ENCODE data around the gene BMI1.
"Not testable (repeated sequence)": the region's sequence is repeated elsewhere in the genome, so short reads cannot be mapped to it uniquely, and the experiment has no call there.

BMI1 gene

GRCh38 chr10:22339761-22340328 lies 18.9 kb downstream of the BMI1 start:
- DNase-seq (ENCODE audit: low read depth in 2 of 2): no peak

GRCh38 chr10:22340329-22341189 lies 19.7 kb downstream of the BMI1 start:
- DNase-seq (ENCODE audit: low read depth in 2 of 2): peak in 1 of 2 donors; percentile 38

GRCh38 chr10:22341190-22341925 lies 20.5 kb downstream of the BMI1 start:
- DNase-seq (ENCODE audit: low read depth in 2 of 2): no peak

- DNase-seq (ENCODE audit: low read depth in 2 of 2): no peak
Measured at GRCh38 chr10:22341926-22342196, 21.0 kb downstream of the BMI1 start.

GRCh38 chr10:22342421-22342820 lies 21.5 kb downstream of the BMI1 start:
- no peak for DNase-seq (ENCODE audit: low read depth in 2 of 2)

GRCh38 chr10:22343731-22344130 lies 22.8 kb downstream of the BMI1 start:
- no peak for DNase-seq (ENCODE audit: low read depth in 2 of 2)

GRCh38 chr10:22344249-22344648 lies 23.4 kb downstream of the BMI1 start:
- DNase-seq (ENCODE audit: low read depth in 2 of 2): no peak

GRCh38 chr10:22344781-22345300 lies 23.9 kb downstream of the BMI1 start:
- no peak for DNase-seq (ENCODE audit: low read depth in 2 of 2)

GRCh38 chr10:22345301-22346095 lies 24.6 kb downstream of the BMI1 start, which contains the start of gene SPAG6:
Gene SPAG6, plus strand, starts transcription at chr10:22345496. Its CDS starts 116 bp downstream, at chr10:22345612.
- peak; percentile 42 to 49 for DNase-seq (ENCODE audit: low read depth in 2 of 2)

- no peak for DNase-seq (ENCODE audit: low read depth in 2 of 2)
Measured at GRCh38 chr10:22346096-22346661, 25.3 kb downstream of the BMI1 start.

GRCh38 chr10:22349755-22350154 lies 28.9 kb downstream of the BMI1 start:
- DNase-seq (ENCODE audit: low read depth in 2 of 2): no peak

GRCh38 chr10:22351131-22351703 lies 30.3 kb downstream of the BMI1 start:
- no peak for DNase-seq (ENCODE audit: low read depth in 2 of 2)

- no peak for DNase-seq (ENCODE audit: low read depth in 2 of 2)
Measured at GRCh38 chr10:22356324-22356873, 35.5 kb downstream of the BMI1 start.

- not testable (repeated sequence) for DNase-seq (ENCODE audit: low read depth in 2 of 2)
Measured at GRCh38 chr10:22357770-22358169, 36.9 kb downstream of the BMI1 start.

- DNase-seq (ENCODE audit: low read depth in 2 of 2): no peak
Measured at GRCh38 chr10:22363305-22363704, 42.4 kb downstream of the BMI1 start.

GRCh38 chr10:22364407-22365140 lies 43.7 kb downstream of the BMI1 start:
- no peak for DNase-seq (ENCODE audit: low read depth in 2 of 2)

- DNase-seq (ENCODE audit: low read depth in 2 of 2): no peak
Measured at GRCh38 chr10:22365233-22365632, 44.3 kb downstream of the BMI1 start.

- no peak for DNase-seq (ENCODE audit: low read depth in 2 of 2)
Measured at GRCh38 chr10:22365644-22366434, 44.9 kb downstream of the BMI1 start.

GRCh38 chr10:22366435-22366703 lies 45.5 kb downstream of the BMI1 start:
- no peak for DNase-seq (ENCODE audit: low read depth in 2 of 2)

Measured in stimulated activated CD8-positive, alpha-beta memory T cell treated with anti-CD3 and anti-CD28 coated beads, Interleukin-2, amount 100 ng/mL, for 48 hours (primary cell).